Hepatocyte (in vitro differentiated cells): Measurements from ENCODE around the gene APBB2. TPM values are rescaled to one million over a fixed set of nuclear protein-coding genes. Genes with fewer than 3 reads are reported as not detected.

Experiments
- DNase-seq: peaks from one replicate; pipeline ENCODE4 v3.0.0-alpha.2; 2016; ENCODE audit warnings: low spot score
- H2AFZ ChIP-seq: fragments of 200-600 bp; sonication (generic); 2 replicates; pipeline ENCODE4 v1.6.0; 2016; ENCODE audit warnings: antibody characterized with exemption, mild to moderate bottlenecking
- H3K27ac ChIP-seq: fragments of 200-600 bp; sonication (generic); 2 replicates; pipeline ENCODE4 v1.5.1; 2016; ENCODE audit warnings: mild to moderate bottlenecking
- H3K27me3 ChIP-seq: fragments of 200-600 bp; sonication (generic); 2 replicates; pipeline ENCODE4 v1.6.1; 2016
- H3K36me3 ChIP-seq: fragments of 200-600 bp; sonication (generic); replicated peaks from 2 replicates; pipeline ENCODE4 v1.5.1; 2016; ENCODE audit warnings: low read depth; ENCODE audit not compliant: insufficient read depth
- H3K4me1 ChIP-seq: fragments of 200-600 bp; sonication (generic); 2 replicates; pipeline ENCODE4 v1.5.1; 2016; ENCODE audit warnings: mild to moderate bottlenecking, moderate library complexity; ENCODE audit not compliant: insufficient read depth
- H3K4me2 ChIP-seq: fragments of 200-600 bp; sonication (generic); 2 replicates; pipeline ENCODE4 v1.6.0; 2016
- H3K4me3 ChIP-seq: fragments of 200-600 bp; sonication (generic); 2 replicates; pipeline ENCODE4 v1.5.1; 2016; ENCODE audit warnings: mild to moderate bottlenecking
- H3K79me2 ChIP-seq: fragments of 200-600 bp; sonication (generic); 2 replicates; pipeline ENCODE4 v1.6.0; 2017; ENCODE audit warnings: mild to moderate bottlenecking
- H3K9me2 ChIP-seq: fragments of 200-600 bp; sonication (generic); replicated peaks from 2 replicates; pipeline ENCODE4 v1.6.0; 2017; ENCODE audit warnings: mild to moderate bottlenecking; ENCODE audit not compliant: insufficient read depth
- H3K9me3 ChIP-seq: fragments of 200-600 bp; sonication (generic); 2 replicates; pipeline ENCODE4 v1.5.1; 2016; ENCODE audit warnings: low read depth, mild to moderate bottlenecking
- H4K20me1 ChIP-seq: fragments of 200-600 bp; sonication (generic); 2 replicates; pipeline ENCODE4 v1.6.0; 2016; ENCODE audit warnings: mild to moderate bottlenecking; ENCODE audit not compliant: insufficient read depth, poor library complexity, severe bottlenecking
- CTCF ChIP-seq: fragments of 200-600 bp; sonication (generic); IDR thresholded peaks from 2 replicates; pipeline ENCODE4 v1.5.1; 2016; ENCODE audit warnings: antibody characterized with exemption, mild to moderate bottlenecking; ENCODE audit not compliant: poor library complexity
- EZH2 ChIP-seq: fragments of 200-600 bp; sonication (generic); IDR thresholded peaks from 2 replicates; pipeline ENCODE4 v1.6.1; 2016; ENCODE audit warnings: antibody characterized with exemption, mild to moderate bottlenecking, borderline replicate concordance
- EZH2phosphoT487 ChIP-seq: fragments of 200-600 bp; sonication (generic); IDR thresholded peaks from one replicate; pipeline ENCODE4 v1.6.1; 2018; ENCODE audit warnings: antibody characterized with exemption, mild to moderate bottlenecking, low read depth, moderate library complexity; ENCODE audit not compliant: unreplicated experiment, severe bottlenecking
- WGBS: methylation state at CpG from one replicate; pipeline ENCODE4 v1.1.6; 2016; ENCODE audit warnings: low lambda C conversion rate; ENCODE audit errors: missing lambda C conversion rate; 5-methylcytosine and 5-hydroxymethylcytosine counted together
- polyA plus RNA-seq: library from polyadenylated mRNA; unstranded; fragments of >200 nt; fragmentation: Nextera tagmentation; extraction: Ambion mirVana; gene quantifications from 2 replicates; pipeline ENCODE4 v1.2.1, GENCODE V29; 2016
- total RNA-seq: library from RNA; depleted of rRNA; stranded (reverse); fragments of >200 nt; gene quantifications from 2 replicates; pipeline ENCODE4 v1.2.3, GENCODE V29; 2014

APBB2 gene
- total and polyA plus RNA-seq, 2 experiments from 2014 or later = 23.4 to 47.5 TPM

- TF ChIP-seq EZH2 (no peak), CTCF (no peak), EZH2phosphoT487 (no peak)
Observed at GRCh38 chr4:41072021-41072777, 142.1 kb downstream of the APBB2 start.

GRCh38 chr4:41070516-41071281 is 143.6 kb downstream of the APBB2 start:
- DNase-seq = no peak
- Histone ChIP-seq H4K20me1 (no peaks in the 10 kb centered on the region), H3K4me3 (no peak overlapping the region), H3K4me2 (peak overlapping the region; percentile 14), H3K79me2 (peaks cover 35% of the 10 kb centered on the region), H2AFZ (no peak overlapping the region), H3K9me2 (no peaks in the 10 kb centered on the region), H3K27ac (no peak overlapping the region), H3K27me3 (no peaks in the 10 kb centered on the region), H3K36me3 (no peaks in the 10 kb centered on the region), H3K9me3 (no peaks in the 10 kb centered on the region), H3K4me1 (no peaks in the 10 kb centered on the region)
- no peak for TF ChIP-seq CTCF
- no peak for TF ChIP-seq EZH2
- TF ChIP-seq EZH2phosphoT487 = no peak
- WGBS = 84% methylated on average over 10 of the region's 10 CpGs

More at GRCh38 chr4:41072021-41072777, 142.1 kb downstream of the APBB2 start:
- DNase-seq = no peak
- H3K4me2 ChIP-seq = no peak overlapping the region
- peak overlapping the region; percentile 7 for H3K27ac ChIP-seq
- H3K4me3 ChIP-seq = no peak overlapping the region
- H3K79me2 ChIP-seq = peaks cover 36% of the 10 kb centered on the region
- no peak overlapping the region for H2AFZ ChIP-seq
- H3K4me1 ChIP-seq = peaks cover 2% of the 10 kb centered on the region
- WGBS = 77% methylated on average over 7 of the region's 7 CpGs
- H3K9me3 ChIP-seq = no peaks in the 10 kb centered on the region
- H3K36me3 ChIP-seq = no peaks in the 10 kb centered on the region
- no peaks in the 10 kb centered on the region for H3K9me2 ChIP-seq
- H3K27me3 ChIP-seq = no peaks in the 10 kb centered on the region
- H4K20me1 ChIP-seq = no peaks in the 10 kb centered on the region

GRCh38 chr4:41069838-41070237 is 144.5 kb downstream of the APBB2 start:
- Histone ChIP-seq H2AFZ (no peak overlapping the region), H3K27me3 (no peaks in the 10 kb centered on the region), H3K4me3 (no peak overlapping the region), H3K4me2 (no peak overlapping the region), H3K9me3 (no peaks in the 10 kb centered on the region), H3K79me2 (peaks cover 34% of the 10 kb centered on the region), H3K4me1 (no peaks in the 10 kb centered on the region), H3K36me3 (no peaks in the 10 kb centered on the region), H3K27ac (no peak overlapping the region), H3K9me2 (no peaks in the 10 kb centered on the region), H4K20me1 (no peaks in the 10 kb centered on the region)
- TF ChIP-seq EZH2phosphoT487 (no peak), CTCF (no peak), EZH2 (no peak)
- no peak for DNase-seq
- 94% methylated on average over 1 of the region's 1 CpG for whole genome bisulfite sequencing
